NB4 (cell line): ENCODE measurements around the gene DPEP3.
A peak's percentile ranks its signal among the peaks of the same experiment; 100 is the strongest.

ENCODE experiments used
- DNase-seq: peaks from one replicate; pipeline ENCODE4 v3.0.0; 2010; ENCODE audit warnings: low read depth
- H3K4me3 ChIP-seq: one replicate; pipeline ENCODE4 v1.5.1; 2011; ENCODE audit warnings: mild to moderate bottlenecking, low read depth, low read length, moderate library complexity
- MYC ChIP-seq: IDR thresholded peaks from 2 replicates; pipeline ENCODE4 v1.6.1; 2011; ENCODE audit warnings: low read depth, low read length
- POLR2A ChIP-seq: IDR thresholded peaks from 2 replicates; pipeline ENCODE4 v1.6.1; 2011; ENCODE audit warnings: mild to moderate bottlenecking; ENCODE audit not compliant: insufficient read length; ENCODE audit errors: extremely low read depth
- TF ChIP-seq, protein P1 (sequence below): IDR thresholded peaks from 2 replicates; pipeline ENCODE4 v1.6.1; 2011; ENCODE audit warnings: low read depth, low read length
- TF ChIP-seq, protein P2 (sequence below): IDR thresholded peaks from one replicate; pipeline ENCODE4 v1.5.1; 2012; ENCODE audit warnings: low read depth, low read length

Gene DPEP3

DNA sequence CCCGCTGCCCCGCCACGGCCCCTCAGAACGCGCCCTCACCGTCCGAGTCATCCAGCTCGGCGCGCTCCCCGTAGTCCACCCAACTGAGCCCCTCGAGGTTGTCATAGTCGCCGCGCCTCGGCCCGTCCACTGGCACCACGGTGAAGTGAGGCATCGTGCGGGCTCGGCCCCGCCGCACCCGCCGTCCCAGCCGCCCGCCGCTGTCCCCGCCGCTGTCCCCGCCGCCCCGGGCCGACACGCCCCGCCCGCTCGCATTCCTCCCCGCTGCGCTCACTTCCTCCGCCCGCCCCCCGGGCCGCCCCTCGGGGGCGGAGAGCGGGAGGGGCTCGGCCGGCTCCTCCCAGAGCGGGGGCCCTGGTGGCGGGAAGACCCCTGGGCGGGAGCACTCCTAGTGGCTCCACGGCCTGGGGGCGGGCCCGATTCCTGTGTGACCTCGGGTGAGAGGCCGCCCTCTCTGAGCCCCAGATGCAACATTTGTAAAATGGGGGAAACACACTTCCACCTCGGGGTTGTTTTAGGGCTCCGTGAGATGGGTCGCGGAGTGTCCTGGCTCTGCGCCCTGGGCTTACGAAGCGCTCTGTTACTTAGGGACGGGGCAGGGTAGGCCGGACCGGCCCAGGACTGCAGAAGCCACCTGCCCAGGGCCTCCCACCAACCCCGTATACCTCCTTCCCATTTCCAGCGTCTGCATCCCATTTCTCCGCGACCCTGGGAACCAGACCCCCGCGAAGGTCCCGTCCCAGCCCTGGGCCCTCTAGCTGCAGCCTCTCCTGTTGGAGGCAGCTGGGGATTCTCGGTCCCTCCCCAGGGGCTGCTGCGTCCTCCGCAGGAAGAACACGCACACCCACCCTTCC, 11.7 kb downstream of the DPEP3 start, which contains the start of gene SLC12A4:
TSS of gene SLC12A4 (minus strand) at position 238 of the 854 bp plus-strand sequence. CDS start at position 154, 84 bp downstream.
- peak; percentile 89 for DNase-seq

DNA sequence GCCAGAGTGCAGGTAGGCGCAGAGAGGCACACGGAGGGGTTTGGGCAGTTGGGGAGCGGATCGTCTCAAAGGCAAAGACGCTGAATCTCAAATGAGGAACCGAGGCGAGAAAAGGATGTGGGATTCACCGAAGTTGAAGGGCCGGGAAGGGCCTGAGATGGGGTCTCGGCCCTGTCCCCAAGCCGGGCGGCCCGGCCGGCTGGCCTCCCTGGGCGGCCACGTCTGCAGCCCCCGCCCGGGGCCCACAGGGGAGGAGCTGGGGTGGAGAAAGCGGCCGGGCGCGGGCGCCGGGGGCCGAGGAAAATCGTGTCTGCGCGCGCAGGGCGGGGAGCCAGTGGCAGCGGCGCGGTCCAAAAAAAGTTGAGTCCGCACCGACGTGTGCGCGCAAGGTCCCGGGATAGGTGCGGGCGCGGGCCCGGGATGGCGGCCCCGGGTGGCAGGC, 12.3 kb downstream of the DPEP3 start:
- peak overlapping the region; percentile 64 for H3K4me3 ChIP-seq
- DNase-seq = peak; percentile 61

More for the DNA sequence above, 11.7 kb downstream of the DPEP3 start, which contains the start of gene SLC12A4:
- TF ChIP-seq MYC (no peak), POLR2A (peak; percentile 21)
- TF ChIP-seq, protein P1, sequence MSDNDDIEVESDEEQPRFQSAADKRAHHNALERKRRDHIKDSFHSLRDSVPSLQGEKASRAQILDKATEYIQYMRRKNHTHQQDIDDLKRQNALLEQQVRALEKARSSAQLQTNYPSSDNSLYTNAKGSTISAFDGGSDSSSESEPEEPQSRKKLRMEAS = no peak
- TF ChIP-seq, protein P2, sequence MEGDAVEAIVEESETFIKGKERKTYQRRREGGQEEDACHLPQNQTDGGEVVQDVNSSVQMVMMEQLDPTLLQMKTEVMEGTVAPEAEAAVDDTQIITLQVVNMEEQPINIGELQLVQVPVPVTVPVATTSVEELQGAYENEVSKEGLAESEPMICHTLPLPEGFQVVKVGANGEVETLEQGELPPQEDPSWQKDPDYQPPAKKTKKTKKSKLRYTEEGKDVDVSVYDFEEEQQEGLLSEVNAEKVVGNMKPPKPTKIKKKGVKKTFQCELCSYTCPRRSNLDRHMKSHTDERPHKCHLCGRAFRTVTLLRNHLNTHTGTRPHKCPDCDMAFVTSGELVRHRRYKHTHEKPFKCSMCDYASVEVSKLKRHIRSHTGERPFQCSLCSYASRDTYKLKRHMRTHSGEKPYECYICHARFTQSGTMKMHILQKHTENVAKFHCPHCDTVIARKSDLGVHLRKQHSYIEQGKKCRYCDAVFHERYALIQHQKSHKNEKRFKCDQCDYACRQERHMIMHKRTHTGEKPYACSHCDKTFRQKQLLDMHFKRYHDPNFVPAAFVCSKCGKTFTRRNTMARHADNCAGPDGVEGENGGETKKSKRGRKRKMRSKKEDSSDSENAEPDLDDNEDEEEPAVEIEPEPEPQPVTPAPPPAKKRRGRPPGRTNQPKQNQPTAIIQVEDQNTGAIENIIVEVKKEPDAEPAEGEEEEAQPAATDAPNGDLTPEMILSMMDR = no peak
- peak within 1 kb of the TSS; percentile 64 for H3K4me3 ChIP-seq

DNA sequence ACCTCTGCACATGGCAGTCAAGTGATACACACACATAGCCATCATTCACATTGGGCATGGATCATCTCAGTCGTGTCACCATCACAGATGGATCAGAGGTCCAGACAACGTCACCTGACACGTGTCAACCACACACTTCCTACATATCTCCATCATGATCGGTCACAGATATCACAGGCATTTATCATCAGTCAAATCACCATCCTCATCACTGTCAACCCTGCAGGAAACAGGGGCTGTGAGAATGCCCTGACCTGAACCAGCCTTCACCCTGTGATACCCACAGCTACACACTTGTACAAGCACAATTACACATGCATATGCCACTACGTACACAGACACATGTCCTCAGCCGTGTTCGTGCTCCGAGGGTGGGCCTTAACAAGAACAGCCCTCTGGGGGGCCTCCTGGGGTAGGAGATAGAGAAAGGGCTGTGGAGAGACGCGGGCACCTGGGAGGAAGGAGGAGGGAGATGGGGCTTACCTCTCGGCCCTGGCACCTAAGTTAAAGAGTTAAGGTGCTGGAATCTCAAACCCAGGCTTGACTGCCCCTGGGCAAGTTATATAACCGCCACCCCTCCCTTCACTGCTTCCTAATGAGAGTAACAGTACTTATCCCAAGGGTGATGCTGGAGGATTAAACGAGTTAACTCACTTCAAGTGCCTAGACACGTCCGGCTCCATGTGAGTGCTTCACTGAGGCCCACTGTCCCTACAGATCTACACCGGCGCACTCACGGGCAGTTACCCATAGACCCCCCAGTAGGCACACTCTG, 12.9 kb downstream of the DPEP3 start:
- no peak for DNase-seq
- TF ChIP-seq POLR2A (no peak), MYC (no peak)
- TF ChIP-seq, protein P2 = no peak
- TF ChIP-seq, protein P1 = no peak
- peak overlapping the region; percentile 64 for H3K4me3 ChIP-seq

More for the DNA sequence above, 12.3 kb downstream of the DPEP3 start:
- TF ChIP-seq POLR2A (no peak), MYC (no peak)
- TF ChIP-seq, protein P2 = no peak
- TF ChIP-seq, protein P1 = no peak

DNA sequence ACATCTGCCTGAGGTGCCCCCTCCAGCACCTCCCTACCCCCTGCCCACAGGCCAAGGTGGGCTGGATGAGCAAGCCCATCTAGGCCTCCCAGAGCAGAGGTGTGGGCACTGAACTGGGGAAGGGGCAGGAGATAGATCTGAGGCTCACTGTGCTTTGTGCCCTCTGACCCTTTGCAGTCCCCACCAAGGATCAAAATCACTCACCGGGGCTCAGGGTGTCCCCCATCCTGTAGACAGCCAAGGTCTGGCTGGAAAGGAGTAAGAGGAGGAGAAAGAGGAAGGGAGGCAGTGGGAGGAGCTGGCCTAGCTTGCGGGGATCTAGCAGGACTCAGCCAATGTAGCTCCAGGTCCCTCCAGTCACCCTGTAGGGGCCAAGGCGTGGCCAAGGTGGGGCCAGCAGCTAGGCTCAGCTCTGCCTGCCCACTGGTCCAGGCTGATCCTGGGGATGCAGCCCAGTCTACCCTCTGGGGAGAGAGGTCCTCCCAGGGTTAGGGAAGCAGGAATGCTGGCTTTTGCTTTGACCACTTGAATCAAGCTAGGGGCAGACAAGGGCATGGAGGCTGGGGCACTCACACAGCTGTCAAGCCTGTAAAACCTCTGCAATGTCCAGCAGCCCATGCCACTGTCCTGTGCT, 13.6 kb downstream of the DPEP3 start:
- H3K4me3 ChIP-seq = no peak overlapping the region
- TF ChIP-seq MYC = no peak
- TF ChIP-seq, protein P2 = no peak
- TF ChIP-seq POLR2A = no peak
- TF ChIP-seq, protein P1 = no peak
- DNase-seq = peak; percentile 59

DNA sequence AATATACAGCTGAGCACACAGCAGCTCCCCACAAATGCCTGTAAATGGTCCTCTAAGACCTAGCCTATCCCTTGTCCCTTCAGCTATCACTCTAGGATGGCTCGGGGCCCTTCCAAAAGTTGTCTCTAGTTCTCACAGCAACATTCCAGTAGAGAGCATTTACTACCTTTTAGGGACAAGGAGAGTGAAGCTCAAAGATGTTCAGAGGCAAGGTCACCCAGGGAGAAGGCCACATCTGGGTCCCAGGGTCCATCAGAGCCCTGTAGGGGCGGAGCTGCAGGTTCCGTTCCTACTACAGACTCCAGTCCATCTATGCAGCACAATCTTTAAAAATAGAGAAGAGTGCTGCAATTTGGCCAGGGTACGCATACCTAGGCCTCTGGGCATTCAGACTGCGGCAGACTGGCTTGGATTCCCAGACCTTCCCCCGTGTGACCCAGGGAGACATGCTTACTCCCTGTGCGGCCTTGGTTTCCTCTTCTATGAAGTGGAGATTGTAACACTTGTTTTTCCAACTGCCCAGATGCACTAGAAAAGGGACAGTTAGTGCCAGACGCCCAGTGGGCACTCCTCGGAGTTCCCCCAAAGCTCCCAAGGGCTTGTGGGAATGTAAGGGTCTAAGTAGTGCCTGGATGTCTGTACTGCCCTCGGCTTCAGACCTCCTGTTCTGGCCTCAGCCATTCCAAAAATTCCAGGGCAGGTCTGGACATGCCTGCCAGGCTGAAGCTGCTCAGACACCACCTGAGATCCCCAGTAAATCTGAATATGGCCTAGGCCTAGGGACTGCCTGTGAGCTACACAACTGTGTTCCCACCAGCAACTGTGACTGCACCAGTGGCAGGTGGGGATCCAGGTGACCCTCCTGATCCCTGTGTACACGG, 14.4 kb downstream of the DPEP3 start:
- TF ChIP-seq, protein P1 = no peak
- DNase-seq = no peak
- H3K4me3 ChIP-seq = no peak overlapping the region
